Endothelial cell of coronary artery (primary cell): Measurements from ENCODE around the gene USP53. TPM values are rescaled to one million over a fixed set of nuclear protein-coding genes. Genes with fewer than 3 reads are reported as not detected.

Experiments used
- total RNA-seq: library from RNA; depleted of rRNA; stranded (reverse); fragments of >200 nt; gene quantifications from 2 replicates; pipeline ENCODE4 v1.2.3, GENCODE V29; 2014

Gene USP53
- 43.1 and 51.4 TPM in 2 replicates for total RNA-seq

GRCh38 chr4:119212234-119212963 is at the start of gene USP53:
Gene USP53 (plus strand): TSS chr4:119212713. CDS start chr4:119239760, 27,047 bp downstream.

GRCh38 chr4:119321921-119322687 is 109.6 kb downstream of the USP53 start, which contains the start of gene FABP2:
Gene FABP2 (minus strand): TSS chr4:119322138. CDS start chr4:119322102, 36 bp downstream.

Other genes with a start within 250 kb of the USP53 start
- gene MYOZ2, start 76.9 kb upstream of the USP53 start, total RNA-seq = 0.18 and 0.28 TPM in 2 replicates
- not detected in 2 replicates for gene FABP2, start 109.4 kb downstream of the USP53 start, total RNA-seq